Loucy (cell line): ENCODE measurements around the gene MTA1.

ENCODE experiments used
- H2AFZ ChIP-seq: fragments of 200-600 bp; sonication (generic); 2 replicates; pipeline ENCODE4 v1.6.0; 2016; ENCODE audit warnings: antibody characterized with exemption, mild to moderate bottlenecking, low read length, moderate library complexity
- H3F3A ChIP-seq: fragments of 200-600 bp; 2 replicates; pipeline ENCODE4 v1.6.0; 2016; ENCODE audit warnings: antibody characterized with exemption, low read depth, mild to moderate bottlenecking
- H3K27me3 ChIP-seq: fragments of 200-600 bp; sonication (generic); 2 replicates; pipeline ENCODE4 v1.6.1; 2014; ENCODE audit warnings: low read length, mild to moderate bottlenecking; ENCODE audit not compliant: insufficient read depth, poor library complexity, severe bottlenecking
- H3K36me3 ChIP-seq: fragments of 200-600 bp; sonication (generic); 2 replicates; pipeline ENCODE4 v1.6.1; 2016; ENCODE audit warnings: low read length; ENCODE audit not compliant: insufficient read depth
- H3K4me1 ChIP-seq: fragments of 200-600 bp; sonication (generic); 2 replicates; pipeline ENCODE4 v1.5.1; 2014; ENCODE audit warnings: low read length, mild to moderate bottlenecking; ENCODE audit not compliant: insufficient read depth, poor library complexity, severe bottlenecking
- H3K4me2 ChIP-seq: fragments of 200-600 bp; sonication (generic); 2 replicates; pipeline ENCODE4 v1.6.0; 2014; ENCODE audit warnings: antibody characterized with exemption, low read length, low read depth, mild to moderate bottlenecking; ENCODE audit not compliant: poor library complexity, severe bottlenecking
- H3K4me3 ChIP-seq: fragments of 200-600 bp; sonication (generic); 2 replicates; pipeline ENCODE4 v1.5.1; 2014; ENCODE audit warnings: low read length, mild to moderate bottlenecking, mixed read lengths; ENCODE audit not compliant: poor library complexity, severe bottlenecking
- H3K79me2 ChIP-seq: fragments of 200-600 bp; sonication (generic); 2 replicates; pipeline ENCODE4 v1.6.1; 2014; ENCODE audit warnings: low read length; ENCODE audit not compliant: insufficient read depth
- H3K9ac ChIP-seq: fragments of 200-600 bp; sonication (generic); 2 replicates; pipeline ENCODE4 v1.6.0; 2014; ENCODE audit warnings: mild to moderate bottlenecking, low read depth, low read length, moderate library complexity; ENCODE audit not compliant: poor library complexity, severe bottlenecking
- H3K9me2 ChIP-seq: fragments of 200-600 bp; sonication (generic); replicated peaks from 2 replicates; pipeline ENCODE4 v1.6.1; 2016; ENCODE audit warnings: low read depth, low read length, mixed read lengths
- H3K9me3 ChIP-seq: fragments of 200-600 bp; sonication (generic); 2 replicates; pipeline ENCODE4 v1.6.1; 2014; ENCODE audit warnings: mild to moderate bottlenecking, antibody characterized with exemption, low read length, low read depth; ENCODE audit not compliant: insufficient read depth
- H4K20me1 ChIP-seq: fragments of 200-600 bp; sonication (generic); 2 replicates; pipeline ENCODE4 v1.6.0; 2014; ENCODE audit warnings: antibody characterized with exemption, low read length, mild to moderate bottlenecking; ENCODE audit not compliant: insufficient read depth, poor library complexity, severe bottlenecking
- CTCF ChIP-seq: fragments of 200-600 bp; sonication (generic); conservative IDR thresholded peaks from 2 replicates; pipeline ENCODE4 v1.5.1; 2014; ENCODE audit warnings: mild to moderate bottlenecking, antibody characterized with exemption, low read length
- EZH2phosphoT487 ChIP-seq: fragments of 200-600 bp; IDR thresholded peaks from 2 replicates; pipeline ENCODE4 v1.6.1; 2018; ENCODE audit warnings: antibody characterized with exemption, mild to moderate bottlenecking, moderate library complexity, borderline replicate concordance

MTA1 gene

GRCh38 chr14:105411017-105411941 lies 8.3 kb upstream of the MTA1 start:
- H3K4me3 ChIP-seq, result no peak overlapping the region
- H3K36me3 ChIP-seq, result no peaks in the 10 kb centered on the region
- H3K27me3 ChIP-seq, result no peaks in the 10 kb centered on the region
- no peak for TF ChIP-seq EZH2phosphoT487
- TF ChIP-seq CTCF, result no peak
- peaks cover 4% of the 10 kb centered on the region for H3K4me1 ChIP-seq
- H3K79me2 ChIP-seq, result no peaks in the 10 kb centered on the region
- no peaks in the 10 kb centered on the region for H3K9me3 ChIP-seq
- H3K9me2 ChIP-seq, result no peaks in the 10 kb centered on the region
- no peaks in the 10 kb centered on the region for H4K20me1 ChIP-seq
- H3F3A ChIP-seq, result no peaks in the 10 kb centered on the region
- H3K9ac ChIP-seq, result no peak overlapping the region
- no peak overlapping the region for H3K4me2 ChIP-seq
- no peak overlapping the region for H2AFZ ChIP-seq

GRCh38 chr14:105411985-105412770 lies 7.4 kb upstream of the MTA1 start:
- H4K20me1 ChIP-seq, result no peaks in the 10 kb centered on the region
- no peaks in the 10 kb centered on the region for H3F3A ChIP-seq
- H3K9me2 ChIP-seq, result no peaks in the 10 kb centered on the region
- no peaks in the 10 kb centered on the region for H3K36me3 ChIP-seq
- TF ChIP-seq EZH2phosphoT487 (no peak), CTCF (no peak)
- no peaks in the 10 kb centered on the region for H3K79me2 ChIP-seq
- no peak overlapping the region for H3K9ac ChIP-seq
- H3K9me3 ChIP-seq, result no peaks in the 10 kb centered on the region
- no peak overlapping the region for H3K4me3 ChIP-seq
- no peak overlapping the region for H2AFZ ChIP-seq
- H3K4me1 ChIP-seq, result peaks cover 4% of the 10 kb centered on the region
- no peaks in the 10 kb centered on the region for H3K27me3 ChIP-seq
- H3K4me2 ChIP-seq, result no peak overlapping the region

- Histone ChIP-seq H2AFZ (no peak overlapping the region), H3K79me2 (no peaks in the 10 kb centered on the region), H3K9me3 (no peaks in the 10 kb centered on the region), H3K9me2 (no peaks in the 10 kb centered on the region), H3K27me3 (no peaks in the 10 kb centered on the region), H3K4me1 (peaks cover 4% of the 10 kb centered on the region), H3K36me3 (no peaks in the 10 kb centered on the region), H3F3A (no peaks in the 10 kb centered on the region), H4K20me1 (no peaks in the 10 kb centered on the region), H3K9ac (no peak overlapping the region), H3K4me2 (no peak overlapping the region), H3K4me3 (no peak overlapping the region)
- no peak for TF ChIP-seq EZH2phosphoT487
- TF ChIP-seq CTCF, result no peak
These were observed 6.7 kb upstream of the MTA1 start for GRCh38 chr14:105412771-105413543.
